Measurements from ENCODE around the gene SIX3.

DNA sequence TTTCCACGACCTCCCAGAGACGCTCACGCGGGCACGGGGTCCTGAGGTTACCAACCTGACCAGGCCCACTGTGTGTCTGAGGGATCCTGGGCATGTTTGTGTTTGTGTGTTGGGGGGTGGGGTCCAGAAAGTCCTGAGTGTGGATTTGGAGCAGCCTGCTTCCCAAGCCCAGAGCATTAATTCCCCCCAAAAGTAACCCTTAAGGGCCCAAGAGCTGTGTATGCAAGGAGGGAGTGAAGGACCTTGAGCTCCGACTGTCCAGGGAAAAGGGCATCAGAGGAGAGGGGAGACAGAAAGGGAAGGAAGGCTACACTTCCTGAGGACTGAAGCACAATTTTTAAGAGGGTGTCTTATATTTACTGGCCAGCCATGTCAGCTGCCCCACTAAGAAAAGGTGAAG lies 5.2 kb upstream of the SIX3 start:
- no peak for TF ChIP-seq POLR2A (IDR thresholded peaks at IDR 0.05)
- TF ChIP-seq, protein P1, sequence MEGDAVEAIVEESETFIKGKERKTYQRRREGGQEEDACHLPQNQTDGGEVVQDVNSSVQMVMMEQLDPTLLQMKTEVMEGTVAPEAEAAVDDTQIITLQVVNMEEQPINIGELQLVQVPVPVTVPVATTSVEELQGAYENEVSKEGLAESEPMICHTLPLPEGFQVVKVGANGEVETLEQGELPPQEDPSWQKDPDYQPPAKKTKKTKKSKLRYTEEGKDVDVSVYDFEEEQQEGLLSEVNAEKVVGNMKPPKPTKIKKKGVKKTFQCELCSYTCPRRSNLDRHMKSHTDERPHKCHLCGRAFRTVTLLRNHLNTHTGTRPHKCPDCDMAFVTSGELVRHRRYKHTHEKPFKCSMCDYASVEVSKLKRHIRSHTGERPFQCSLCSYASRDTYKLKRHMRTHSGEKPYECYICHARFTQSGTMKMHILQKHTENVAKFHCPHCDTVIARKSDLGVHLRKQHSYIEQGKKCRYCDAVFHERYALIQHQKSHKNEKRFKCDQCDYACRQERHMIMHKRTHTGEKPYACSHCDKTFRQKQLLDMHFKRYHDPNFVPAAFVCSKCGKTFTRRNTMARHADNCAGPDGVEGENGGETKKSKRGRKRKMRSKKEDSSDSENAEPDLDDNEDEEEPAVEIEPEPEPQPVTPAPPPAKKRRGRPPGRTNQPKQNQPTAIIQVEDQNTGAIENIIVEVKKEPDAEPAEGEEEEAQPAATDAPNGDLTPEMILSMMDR (IDR thresholded peaks at IDR 0.05) = no peak
